Esophagus squamous epithelium (tissue), 4 donors: ENCODE measurements around the gene CACNA1B.

ENCODE experiments used
- POLR2A ChIP-seq, 4 donors: fragments of 450-650 bp; IDR thresholded peaks; one replicate each; pipeline ENCODE4 v1.6.1; 2017; ENCODE audit warnings: antibody characterized with exemption in 4 of 4, mild to moderate bottlenecking in 4 of 4, moderate library complexity in 3 of 4
- TF ChIP-seq, protein P1 (sequence below), 6 experiments: fragments of 450-650 bp in 4 of 6; fragments of 200-600 bp in 2 of 6; sonication (generic) in 2 of 6; IDR thresholded peaks; one replicate each; pipeline ENCODE4 v1.5.1; 2016 to 2019; ENCODE audit warnings: antibody characterized with exemption in 6 of 6, mild to moderate bottlenecking in 4 of 6, moderate library complexity in 4 of 6

DNA sequence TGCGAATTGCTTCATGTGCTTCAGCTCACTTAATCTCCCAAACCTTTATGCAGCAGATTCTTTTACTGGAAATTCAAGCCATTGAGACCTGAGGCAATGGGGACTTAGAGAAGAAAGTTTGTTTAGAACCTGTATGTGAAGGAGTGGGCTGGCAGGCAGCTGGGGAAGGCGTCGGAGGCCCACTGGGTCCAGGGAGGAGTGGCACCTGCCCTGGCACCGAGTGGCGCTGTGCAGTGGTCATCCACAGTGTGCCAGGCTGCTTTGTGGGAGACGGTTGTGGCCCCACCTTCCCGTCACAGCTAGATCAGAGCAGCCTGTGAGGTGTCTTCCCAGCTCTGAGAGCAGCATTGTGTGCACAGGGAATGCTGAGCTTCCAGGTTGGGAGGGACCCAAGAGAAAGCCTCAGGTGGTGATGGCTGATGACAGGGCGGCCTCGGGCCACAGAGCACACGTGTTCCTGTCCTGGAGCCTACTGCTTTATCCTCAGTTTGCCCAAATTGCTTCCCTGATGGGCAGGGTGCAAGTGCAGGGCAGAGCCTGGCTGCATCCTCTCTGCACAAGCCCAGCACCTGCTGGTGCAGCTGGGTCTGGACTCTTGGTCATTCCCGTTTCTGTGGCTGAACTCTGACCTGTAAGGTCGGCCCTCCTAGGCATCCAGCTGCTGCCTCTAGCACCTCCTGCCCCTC, 175.2 kb downstream of the CACNA1B start:
- no peak for TF ChIP-seq POLR2A (IDR thresholded peaks at IDR 0.05)
- TF ChIP-seq, protein P1, sequence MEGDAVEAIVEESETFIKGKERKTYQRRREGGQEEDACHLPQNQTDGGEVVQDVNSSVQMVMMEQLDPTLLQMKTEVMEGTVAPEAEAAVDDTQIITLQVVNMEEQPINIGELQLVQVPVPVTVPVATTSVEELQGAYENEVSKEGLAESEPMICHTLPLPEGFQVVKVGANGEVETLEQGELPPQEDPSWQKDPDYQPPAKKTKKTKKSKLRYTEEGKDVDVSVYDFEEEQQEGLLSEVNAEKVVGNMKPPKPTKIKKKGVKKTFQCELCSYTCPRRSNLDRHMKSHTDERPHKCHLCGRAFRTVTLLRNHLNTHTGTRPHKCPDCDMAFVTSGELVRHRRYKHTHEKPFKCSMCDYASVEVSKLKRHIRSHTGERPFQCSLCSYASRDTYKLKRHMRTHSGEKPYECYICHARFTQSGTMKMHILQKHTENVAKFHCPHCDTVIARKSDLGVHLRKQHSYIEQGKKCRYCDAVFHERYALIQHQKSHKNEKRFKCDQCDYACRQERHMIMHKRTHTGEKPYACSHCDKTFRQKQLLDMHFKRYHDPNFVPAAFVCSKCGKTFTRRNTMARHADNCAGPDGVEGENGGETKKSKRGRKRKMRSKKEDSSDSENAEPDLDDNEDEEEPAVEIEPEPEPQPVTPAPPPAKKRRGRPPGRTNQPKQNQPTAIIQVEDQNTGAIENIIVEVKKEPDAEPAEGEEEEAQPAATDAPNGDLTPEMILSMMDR (IDR thresholded peaks at IDR 0.05): no peak
